Measurements from ENCODE around the gene RADIL.

Gene RADIL

DNA sequence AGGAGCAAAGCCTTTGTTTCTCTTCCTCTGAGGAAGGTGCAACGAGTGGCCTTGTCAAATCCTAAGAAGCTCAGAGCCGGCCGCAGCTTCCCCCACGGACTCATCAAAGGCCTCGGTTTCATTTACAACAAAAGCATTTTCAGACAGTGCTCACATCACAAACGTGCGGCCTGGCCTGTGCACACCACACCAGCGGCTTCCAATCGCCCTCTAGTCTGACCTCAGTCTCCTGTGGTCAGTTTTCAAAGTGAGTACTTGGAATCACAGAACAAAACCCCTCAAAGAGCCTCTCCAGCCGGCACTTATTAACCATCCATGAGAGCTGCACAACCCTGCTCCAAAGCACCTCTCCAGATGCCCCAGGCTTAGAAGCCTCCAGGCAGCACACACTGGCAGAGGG is 3.3 kb downstream of the RADIL start:
- peaks cover 28% of the 10 kb centered on the region for H3K4me1 ChIP-seq (ENCODE audit: control insufficient read depth, insufficient read depth, low read length)
- H3K4me3 ChIP-seq (ENCODE audit: low read length) = no peak overlapping the region
- no peak overlapping the region for H3K9ac ChIP-seq (ENCODE audit: low read depth, low read length)
- peaks cover 15% of the 10 kb centered on the region for H3K27me3 ChIP-seq (ENCODE audit: control insufficient read depth, insufficient read depth, low read length)
- no peaks in the 10 kb centered on the region for H3K36me3 ChIP-seq (ENCODE audit: insufficient read depth, low read length)
- H3K9me3 ChIP-seq (replicated peaks; ENCODE audit: low read length) = no peaks in the 10 kb centered on the region
- H3K4me2 ChIP-seq (ENCODE audit: low read length) = no peak overlapping the region

DNA sequence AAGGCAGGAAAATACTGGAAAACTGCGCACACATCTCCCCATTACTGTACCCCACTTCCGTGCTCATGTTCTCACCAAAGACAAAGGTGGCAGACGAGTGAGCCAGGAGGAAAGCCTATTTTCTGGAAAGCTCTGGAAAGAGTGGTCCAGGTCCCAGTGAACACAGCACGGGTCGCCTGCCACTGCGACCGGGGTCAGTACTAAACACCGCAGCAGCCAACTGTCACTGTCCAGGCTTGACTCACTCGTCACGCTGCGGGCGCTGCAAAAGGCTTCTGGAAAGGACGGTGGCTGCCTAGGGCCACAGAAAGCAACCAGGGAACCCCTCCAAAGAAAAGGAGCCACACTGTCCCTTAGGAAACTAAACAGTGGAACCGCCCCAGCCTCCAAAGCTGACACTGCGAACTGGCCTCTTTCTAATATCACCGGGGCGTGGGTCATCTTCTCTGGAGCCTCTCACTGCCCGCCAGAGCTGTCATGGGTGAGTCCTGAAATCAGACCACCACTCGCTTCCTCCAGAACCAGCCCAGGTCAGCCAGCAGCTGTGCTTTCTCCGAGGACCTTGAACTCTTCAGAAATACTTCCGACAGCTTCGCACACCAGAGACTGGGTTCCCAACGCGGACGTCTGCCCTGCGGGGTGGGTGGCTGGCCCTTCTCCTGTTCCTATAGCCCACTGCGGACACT is 4.0 kb downstream of the RADIL start:
- peak overlapping the region; percentile 66 for H3K4me2 ChIP-seq (ENCODE audit: low read length)
- peaks cover 28% of the 10 kb centered on the region for H3K4me1 ChIP-seq (ENCODE audit: control insufficient read depth, insufficient read depth, low read length)
- no peaks in the 10 kb centered on the region for H3K36me3 ChIP-seq (ENCODE audit: insufficient read depth, low read length)
- peak overlapping the region; percentile 41 for H3K4me3 ChIP-seq (ENCODE audit: low read length)
- no peaks in the 10 kb centered on the region for H3K9me3 ChIP-seq (replicated peaks; ENCODE audit: low read length)
- H3K27me3 ChIP-seq (ENCODE audit: control insufficient read depth, insufficient read depth, low read length) = peaks cover 15% of the 10 kb centered on the region
- H3K9ac ChIP-seq (ENCODE audit: low read depth, low read length) = no peak overlapping the region

DNA sequence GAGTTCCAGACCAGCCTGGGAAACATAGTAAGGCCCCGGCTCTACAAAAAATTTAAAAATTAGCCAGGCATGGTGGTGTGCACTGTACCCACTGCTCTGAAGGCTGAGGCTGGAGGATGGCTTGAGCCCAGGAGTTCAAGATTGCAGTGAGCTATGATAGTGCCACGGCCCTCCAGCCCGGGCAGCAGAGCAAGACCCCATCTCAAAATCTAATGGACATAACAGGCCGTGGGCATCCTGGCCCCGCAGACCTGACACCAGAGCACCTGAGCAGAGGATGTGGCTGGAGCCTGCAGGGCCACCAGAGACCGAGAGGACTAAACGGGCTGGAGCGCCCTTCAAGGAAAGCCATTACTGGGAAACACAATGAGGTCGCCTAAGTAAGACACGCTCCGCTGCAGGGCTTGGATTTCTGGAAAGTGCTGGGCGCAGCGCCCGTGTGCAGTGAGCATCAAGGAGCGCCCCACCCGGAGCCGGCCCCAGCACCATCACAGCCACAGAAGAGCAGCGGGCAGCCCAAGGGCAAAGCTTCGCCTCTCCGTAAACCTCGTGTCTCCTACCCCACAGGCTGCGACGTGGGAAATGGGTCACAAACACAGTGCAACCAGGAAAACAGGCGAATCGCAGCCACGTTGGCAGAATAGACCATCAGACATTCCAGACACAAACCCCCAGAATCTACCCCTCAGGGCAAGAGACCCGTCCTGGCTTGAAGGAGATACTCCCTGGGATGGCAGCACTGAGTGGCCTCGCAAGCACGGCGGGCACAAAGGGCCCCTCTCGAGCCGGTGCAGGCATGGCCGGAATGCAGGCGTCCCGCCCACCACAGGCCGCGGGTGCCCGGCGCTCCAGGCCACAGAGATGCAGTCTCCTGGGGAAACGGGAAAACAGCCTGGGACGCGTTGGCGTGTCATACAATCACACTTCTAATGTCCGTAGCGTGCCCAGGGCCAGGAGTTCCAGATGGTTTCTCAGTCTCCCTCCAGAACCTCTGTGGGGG is 4.9 kb downstream of the RADIL start:
- peak overlapping the region; percentile 41 for H3K4me3 ChIP-seq (ENCODE audit: low read length)
- H3K4me2 ChIP-seq (ENCODE audit: low read length) = peak overlapping the region; percentile 66
- H3K9ac ChIP-seq (ENCODE audit: low read depth, low read length) = no peak overlapping the region
- H3K9me3 ChIP-seq (replicated peaks; ENCODE audit: low read length) = no peaks in the 10 kb centered on the region
- no peaks in the 10 kb centered on the region for H3K36me3 ChIP-seq (ENCODE audit: insufficient read depth, low read length)
- H3K27me3 ChIP-seq (ENCODE audit: control insufficient read depth, insufficient read depth, low read length) = peaks cover 11% of the 10 kb centered on the region
- H3K4me1 ChIP-seq (ENCODE audit: control insufficient read depth, insufficient read depth, low read length) = peaks cover 28% of the 10 kb centered on the region

DNA sequence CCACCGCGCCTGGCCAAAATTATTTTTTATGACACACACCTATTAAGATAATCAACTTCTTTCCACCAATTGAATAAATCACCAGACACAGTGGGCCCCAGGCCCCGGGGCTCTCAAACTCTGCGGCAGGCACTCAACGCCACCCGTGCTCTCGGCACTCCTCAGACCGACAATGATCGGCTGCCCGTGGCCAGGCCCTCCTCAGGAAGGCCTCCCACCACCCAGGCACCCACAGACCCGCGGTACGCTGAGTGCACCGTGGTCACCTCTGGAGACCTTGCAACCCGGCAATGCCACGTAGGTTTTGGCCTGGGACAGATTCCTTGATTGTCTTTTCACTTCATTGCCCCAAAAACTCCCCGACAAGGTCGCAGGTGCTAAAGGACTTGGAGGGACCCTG is 6.9 kb downstream of the RADIL start:
- Histone ChIP-seq H3K36me3 (ENCODE audit: insufficient read depth, low read length) (no peaks in the 10 kb centered on the region), H3K9me3 (replicated peaks; ENCODE audit: low read length) (no peaks in the 10 kb centered on the region), H3K27me3 (ENCODE audit: control insufficient read depth, insufficient read depth, low read length) (peaks cover 11% of the 10 kb centered on the region), H3K4me1 (ENCODE audit: control insufficient read depth, insufficient read depth, low read length) (peaks cover 11% of the 10 kb centered on the region), H3K4me2 (ENCODE audit: low read length) (no peak overlapping the region), H3K9ac (ENCODE audit: low read depth, low read length) (no peak overlapping the region), H3K4me3 (ENCODE audit: low read length) (no peak overlapping the region)

DNA sequence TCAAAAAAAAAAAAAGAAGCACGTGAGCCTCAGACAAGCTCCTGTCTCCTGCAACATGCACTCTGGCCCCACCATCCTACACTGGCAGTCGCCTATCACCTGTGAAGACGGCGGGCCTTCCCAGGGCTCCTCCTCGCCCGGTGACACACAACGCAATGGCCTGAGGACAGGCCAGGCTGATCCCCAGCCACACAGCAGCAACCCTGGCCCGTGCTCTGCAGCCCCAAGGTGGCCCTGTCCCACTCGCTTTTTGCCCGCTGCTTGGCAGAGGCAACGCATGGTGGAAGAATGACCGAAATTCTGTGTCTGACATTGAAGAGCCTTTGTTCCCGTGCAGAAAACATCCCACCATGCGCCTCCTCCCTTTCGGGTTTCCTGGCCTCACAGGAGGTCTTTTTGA is 8.1 kb downstream of the RADIL start:
- peaks cover 11% of the 10 kb centered on the region for H3K4me1 ChIP-seq (ENCODE audit: control insufficient read depth, insufficient read depth, low read length)
- no peaks in the 10 kb centered on the region for H3K36me3 ChIP-seq (ENCODE audit: insufficient read depth, low read length)
- H3K9me3 ChIP-seq (replicated peaks; ENCODE audit: low read length) = no peaks in the 10 kb centered on the region
- no peak overlapping the region for H3K4me2 ChIP-seq (ENCODE audit: low read length)
- H3K9ac ChIP-seq (ENCODE audit: low read depth, low read length) = no peak overlapping the region
- peaks cover 11% of the 10 kb centered on the region for H3K27me3 ChIP-seq (ENCODE audit: control insufficient read depth, insufficient read depth, low read length)
- no peak overlapping the region for H3K4me3 ChIP-seq (ENCODE audit: low read length)

DNA sequence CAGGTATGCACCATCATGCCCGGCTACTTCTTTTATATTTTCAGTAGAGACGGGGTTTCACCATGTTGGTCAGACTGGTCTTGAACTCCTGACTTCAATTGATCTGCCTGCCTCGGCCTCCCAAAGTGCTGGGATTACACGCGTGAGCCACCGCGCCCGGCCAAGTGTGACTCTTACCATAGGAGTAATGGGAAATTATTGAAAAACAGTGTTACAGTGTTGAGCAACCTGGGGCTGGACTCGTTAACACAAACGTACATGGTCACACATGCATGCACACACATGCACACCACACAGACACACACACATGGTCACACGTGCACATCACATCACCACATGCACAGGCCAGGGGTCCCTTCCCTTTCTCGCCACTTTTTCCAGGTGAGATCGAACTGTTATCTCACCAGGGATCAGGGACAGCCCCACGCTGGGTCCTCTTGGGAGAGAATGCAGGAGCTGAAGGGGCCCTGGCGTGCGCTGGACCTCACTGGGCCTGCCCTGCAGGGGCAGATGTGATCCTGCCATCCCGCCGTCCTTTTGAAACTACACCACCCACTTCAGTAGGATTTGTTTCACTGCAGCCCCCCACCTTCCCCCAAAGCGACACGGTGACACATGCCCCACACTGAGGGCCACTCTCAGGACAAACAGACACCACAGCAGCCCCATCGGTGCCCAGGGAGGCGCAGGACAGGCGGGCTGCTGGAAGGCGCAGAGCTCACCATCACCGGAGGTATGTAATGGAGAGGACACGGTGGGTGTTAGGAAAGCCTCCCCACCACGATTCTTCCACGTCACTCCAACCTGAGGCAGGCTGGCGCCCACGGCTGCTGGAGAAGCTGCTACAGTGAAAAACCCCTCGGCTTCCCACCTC is 10.2 kb downstream of the RADIL start:
- Histone ChIP-seq H3K9me3 (replicated peaks; ENCODE audit: low read length) (peaks cover 1% of the 10 kb centered on the region), H3K27me3 (ENCODE audit: control insufficient read depth, insufficient read depth, low read length) (no peaks in the 10 kb centered on the region), H3K4me1 (ENCODE audit: control insufficient read depth, insufficient read depth, low read length) (no peaks in the 10 kb centered on the region), H3K4me2 (ENCODE audit: low read length) (no peak overlapping the region), H3K36me3 (ENCODE audit: insufficient read depth, low read length) (no peaks in the 10 kb centered on the region), H3K4me3 (ENCODE audit: low read length) (no peak overlapping the region), H3K9ac (ENCODE audit: low read depth, low read length) (no peak overlapping the region)

DNA sequence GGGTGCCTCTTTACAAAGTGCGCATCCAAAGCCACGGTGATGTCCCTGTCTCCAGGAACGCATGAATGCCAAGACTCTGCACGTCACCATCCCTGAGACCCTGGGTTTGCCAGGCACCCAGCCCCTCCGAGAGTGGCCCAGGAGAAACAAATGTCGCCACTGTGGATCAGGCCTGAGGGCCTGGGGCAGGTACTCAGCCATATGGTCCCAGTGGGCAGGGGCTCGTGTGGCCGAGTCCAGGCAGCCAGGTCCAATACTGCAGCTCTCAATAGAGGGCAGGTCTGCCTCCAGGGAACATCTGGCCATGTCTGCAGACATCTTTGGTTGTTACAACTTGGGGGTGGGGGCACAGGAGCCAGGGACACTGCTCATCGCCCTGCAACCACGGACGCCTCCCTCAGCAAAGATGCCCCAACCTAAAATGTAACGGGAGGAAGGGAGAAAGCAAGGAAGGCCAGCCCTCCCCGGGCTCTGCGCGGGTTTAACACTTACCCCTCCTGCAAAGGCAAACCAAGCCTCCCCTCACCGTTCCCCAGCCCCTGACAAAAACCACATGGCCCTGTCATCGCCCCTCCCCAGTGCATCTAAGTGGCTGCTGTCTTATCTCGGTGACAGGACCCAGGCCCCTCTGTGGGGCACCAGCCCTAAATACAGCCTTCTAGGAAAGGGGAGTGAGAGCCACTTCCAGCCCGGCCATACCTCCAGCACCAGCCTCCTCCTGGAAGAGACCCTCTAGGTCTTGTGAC is 11.4 kb downstream of the RADIL start:
- no peak overlapping the region for H3K9ac ChIP-seq (ENCODE audit: low read depth, low read length)
- H3K4me1 ChIP-seq (ENCODE audit: control insufficient read depth, insufficient read depth, low read length) = no peaks in the 10 kb centered on the region
- H3K4me3 ChIP-seq (ENCODE audit: low read length) = no peak overlapping the region
- no peaks in the 10 kb centered on the region for H3K27me3 ChIP-seq (ENCODE audit: control insufficient read depth, insufficient read depth, low read length)
- H3K9me3 ChIP-seq (replicated peaks; ENCODE audit: low read length) = peaks cover 3% of the 10 kb centered on the region
- no peaks in the 10 kb centered on the region for H3K36me3 ChIP-seq (ENCODE audit: insufficient read depth, low read length)
- no peak overlapping the region for H3K4me2 ChIP-seq (ENCODE audit: low read length)

DNA sequence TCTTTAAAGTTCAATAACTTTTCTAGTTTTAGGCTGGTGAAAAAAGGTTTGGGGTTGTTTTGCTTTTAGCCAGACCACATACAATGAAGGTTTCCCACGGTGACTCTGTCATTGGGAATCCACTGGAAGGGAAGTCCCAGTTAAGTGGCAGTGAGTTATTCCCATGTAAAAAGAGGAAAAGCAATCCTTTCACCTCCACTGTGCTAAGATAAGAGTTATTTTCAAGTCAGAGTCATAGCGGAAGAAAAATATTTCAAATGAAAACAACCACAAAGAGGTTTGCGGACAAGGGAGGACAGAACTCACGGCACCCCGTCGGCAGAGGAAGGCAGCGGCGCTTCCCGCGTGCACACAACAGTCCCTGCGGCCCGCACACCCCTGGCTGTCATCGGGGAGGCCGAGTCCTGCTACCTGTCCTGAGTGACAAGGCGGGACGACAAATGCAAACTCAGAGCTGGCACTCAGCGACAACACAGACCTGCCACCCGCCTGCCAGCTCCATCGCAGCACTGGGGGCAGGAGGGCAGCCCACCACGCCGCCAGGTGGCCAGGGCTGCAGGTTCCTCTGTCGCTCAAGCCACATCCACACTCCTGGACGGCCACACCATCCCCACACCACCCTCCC is 12.3 kb downstream of the RADIL start:
- H3K27me3 ChIP-seq (ENCODE audit: control insufficient read depth, insufficient read depth, low read length) = no peaks in the 10 kb centered on the region
- H3K4me2 ChIP-seq (ENCODE audit: low read length) = no peak overlapping the region
- no peaks in the 10 kb centered on the region for H3K36me3 ChIP-seq (ENCODE audit: insufficient read depth, low read length)
- H3K4me3 ChIP-seq (ENCODE audit: low read length) = no peak overlapping the region
- peaks cover 3% of the 10 kb centered on the region for H3K9me3 ChIP-seq (replicated peaks; ENCODE audit: low read length)
- H3K4me1 ChIP-seq (ENCODE audit: control insufficient read depth, insufficient read depth, low read length) = no peaks in the 10 kb centered on the region
- H3K9ac ChIP-seq (ENCODE audit: low read depth, low read length) = no peak overlapping the region

DNA sequence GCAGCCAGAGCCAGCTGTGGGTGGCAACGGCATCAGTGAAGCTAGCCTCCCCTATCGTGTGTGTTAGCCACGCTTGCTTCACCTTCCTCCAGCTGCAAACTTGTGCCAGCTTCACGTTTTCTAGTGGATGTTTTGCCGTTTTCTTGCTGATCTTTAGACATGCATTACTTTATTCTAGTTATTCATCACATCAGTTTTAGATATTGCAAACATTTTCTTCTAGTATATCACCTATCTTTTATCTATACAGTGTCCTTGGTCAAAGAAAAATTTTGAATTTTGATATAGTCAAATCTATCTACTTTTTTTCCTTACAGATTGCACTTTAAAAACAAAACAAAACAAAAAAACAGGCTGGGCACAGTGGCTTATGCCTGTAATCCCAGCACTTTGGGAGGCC is 15.0 kb downstream of the RADIL start:
- Histone ChIP-seq H3K36me3 (ENCODE audit: insufficient read depth, low read length) (no peaks in the 10 kb centered on the region), H3K9ac (ENCODE audit: low read depth, low read length) (no peak overlapping the region), H3K4me3 (ENCODE audit: low read length) (no peak overlapping the region), H3K4me1 (ENCODE audit: control insufficient read depth, insufficient read depth, low read length) (no peaks in the 10 kb centered on the region), H3K4me2 (ENCODE audit: low read length) (no peak overlapping the region), H3K27me3 (ENCODE audit: control insufficient read depth, insufficient read depth, low read length) (peaks cover 12% of the 10 kb centered on the region), H3K9me3 (replicated peaks; ENCODE audit: low read length) (peaks cover 3% of the 10 kb centered on the region)
